Trophoblast cell (in vitro differentiated cells and primary cell): ENCODE measurements around the gene THSD1.

Experiments
- DNase-seq, 2 donors: peaks; one replicate each; pipeline ENCODE4 v3.0.0-alpha.2; 2016
- H2AFZ ChIP-seq: 2 replicates; pipeline ENCODE4 v1.6.1; 2013; ENCODE audit warnings: low read length, moderate library complexity, mild to moderate bottlenecking; ENCODE audit not compliant: insufficient read depth, poor library complexity
- H2AK5ac ChIP-seq: 2 replicates; pipeline ENCODE4 v1.6.1; 2013; ENCODE audit warnings: mild to moderate bottlenecking, low read length
- H2BK120ac ChIP-seq: 2 replicates; pipeline ENCODE4 v1.6.1; 2013; ENCODE audit warnings: low read length, mild to moderate bottlenecking, moderate library complexity; ENCODE audit not compliant: insufficient read depth, poor library complexity
- H2BK12ac ChIP-seq: 2 replicates; pipeline ENCODE4 v1.6.1; 2013; ENCODE audit warnings: mild to moderate bottlenecking, low read length, moderate library complexity
- H2BK5ac ChIP-seq: 2 replicates; pipeline ENCODE4 v1.6.1; 2013; ENCODE audit warnings: low read length, low read depth, moderate library complexity, mild to moderate bottlenecking; ENCODE audit not compliant: poor library complexity
- H3K14ac ChIP-seq: 2 replicates; pipeline ENCODE4 v1.6.1; 2013; ENCODE audit warnings: mild to moderate bottlenecking, low read length
- H3K18ac ChIP-seq: 2 replicates; pipeline ENCODE4 v1.6.1; 2013; ENCODE audit warnings: mild to moderate bottlenecking, low read length
- H3K23ac ChIP-seq: 2 replicates; pipeline ENCODE4 v1.6.1; 2013; ENCODE audit warnings: low read length
- H3K27ac ChIP-seq: 2 replicates; pipeline ENCODE4 v1.5.1; 2013; ENCODE audit warnings: low read depth, mild to moderate bottlenecking, inconsistent platforms, low read length, moderate library complexity
- H3K27me3 ChIP-seq: 2 replicates; pipeline ENCODE4 v1.6.1; 2013; ENCODE audit warnings: inconsistent platforms, mild to moderate bottlenecking, low read length, moderate library complexity; ENCODE audit not compliant: insufficient read depth
- H3K36me3 ChIP-seq, 2 experiments: 1 replicate in 1 of 2; 2 replicates in 1 of 2; pipeline ENCODE4 v1.6.1; 2013; ENCODE audit warnings: low read length in 2 of 2, mild to moderate bottlenecking in 2 of 2, moderate library complexity in 1 of 2; ENCODE audit not compliant: insufficient read depth in 2 of 2, control insufficient read depth in 1 of 2
- H3K4ac ChIP-seq: 2 replicates; pipeline ENCODE4 v1.6.1; 2013; ENCODE audit warnings: low read depth, mild to moderate bottlenecking, low read length, moderate library complexity
- H3K4me1 ChIP-seq, 2 experiments: 1 replicate in 1 of 2; 2 replicates in 1 of 2; pipeline ENCODE4 v1.6.1; 2013; ENCODE audit warnings: low read length in 2 of 2, mild to moderate bottlenecking in 2 of 2, moderate library complexity in 1 of 2; ENCODE audit not compliant: insufficient read depth in 2 of 2, control insufficient read depth in 1 of 2
- H3K4me2 ChIP-seq: 2 replicates; pipeline ENCODE4 v1.6.1; 2013; ENCODE audit warnings: inconsistent platforms, mild to moderate bottlenecking, low read length, moderate library complexity
- H3K4me3 ChIP-seq: 2 replicates; pipeline ENCODE4 v1.5.1; 2013; ENCODE audit warnings: mild to moderate bottlenecking, low read depth, low read length, inconsistent platforms
- H3K79me1 ChIP-seq: one replicate; pipeline ENCODE4 v1.6.1; 2013; ENCODE audit warnings: low read length
- H3K79me2 ChIP-seq: 2 replicates; pipeline ENCODE4 v1.6.1; 2013; ENCODE audit warnings: low read length, mild to moderate bottlenecking; ENCODE audit not compliant: control insufficient read depth, insufficient read depth, poor library complexity
- H3K9ac ChIP-seq: 2 replicates; pipeline ENCODE4 v1.6.1; 2013; ENCODE audit warnings: mild to moderate bottlenecking, low read length
- H3K9me3 ChIP-seq: 2 replicates; pipeline ENCODE4 v1.6.1; 2013; ENCODE audit warnings: low read depth, mild to moderate bottlenecking, control low read depth, inconsistent platforms, low read length; ENCODE audit not compliant: insufficient read depth
- H4K12ac ChIP-seq: 2 replicates; pipeline ENCODE4 v1.6.1; 2013; ENCODE audit warnings: low read depth, mild to moderate bottlenecking, low read length, moderate library complexity
- H4K8ac ChIP-seq: 2 replicates; pipeline ENCODE4 v1.6.1; 2013; ENCODE audit warnings: low read depth, mild to moderate bottlenecking, low read length, moderate library complexity
- H4K91ac ChIP-seq: one replicate; pipeline ENCODE4 v1.6.1; 2013; ENCODE audit warnings: low read depth, mild to moderate bottlenecking, low read length, moderate library complexity
- WGBS: extraction: QIAGEN DNeasy Blood & Tissue Kit; methylation state at CpG from one replicate; pipeline ENCODE4 v1.1.7; 2013; ENCODE audit warnings: missing lambda C conversion rate; ENCODE audit not compliant: insufficient read length, insufficient coverage; ENCODE audit errors: extremely low coverage; 5-methylcytosine and 5-hydroxymethylcytosine counted together

The THSD1 gene

GRCh38 chr13:52432456-52432855 lies 26.5 kb upstream of the THSD1 start:
- no peak overlapping the region for H2AFZ ChIP-seq
- H4K91ac ChIP-seq = no peak overlapping the region
- H3K4ac ChIP-seq = no peak overlapping the region
- H3K18ac ChIP-seq = no peak overlapping the region
- no peaks in the 10 kb centered on the region for H3K79me1 ChIP-seq
- H3K9me3 ChIP-seq = no peaks in the 10 kb centered on the region
- H3K4me3 ChIP-seq = no peak overlapping the region
- DNase-seq = no peak
- no peak overlapping the region for H3K14ac ChIP-seq
- no peak overlapping the region for H2BK5ac ChIP-seq
- H3K4me1 ChIP-seq = no peaks in the 10 kb centered on the region
- H3K9ac ChIP-seq = no peak overlapping the region
- H3K23ac ChIP-seq = no peak overlapping the region
- WGBS = no CpG with 5 or more reads among the region's 2 CpGs
- H2BK12ac ChIP-seq = no peak overlapping the region
- H2BK120ac ChIP-seq = no peak overlapping the region
- no peak overlapping the region for H3K4me2 ChIP-seq
- H4K12ac ChIP-seq = no peak overlapping the region
- H3K27me3 ChIP-seq = no peaks in the 10 kb centered on the region
- H2AK5ac ChIP-seq = no peak overlapping the region
- no peaks in the 10 kb centered on the region for H3K79me2 ChIP-seq
- no peak overlapping the region for H3K27ac ChIP-seq
- no peak overlapping the region for H4K8ac ChIP-seq
- peaks cover 0 to 4% of the 10 kb centered on the region in 2 experiments for H3K36me3 ChIP-seq

GRCh38 chr13:52428295-52428694 lies 22.3 kb upstream of the THSD1 start:
- H2BK12ac ChIP-seq = no peak overlapping the region
- no peaks in the 10 kb centered on the region for H3K79me1 ChIP-seq
- no peaks in the 10 kb centered on the region for H3K79me2 ChIP-seq
- H3K9ac ChIP-seq = no peak overlapping the region
- no peak overlapping the region for H4K91ac ChIP-seq
- H3K18ac ChIP-seq = no peak overlapping the region
- H3K14ac ChIP-seq = no peak overlapping the region
- no peak overlapping the region for H4K12ac ChIP-seq
- H2BK5ac ChIP-seq = no peak overlapping the region
- H3K23ac ChIP-seq = no peak overlapping the region
- no peak overlapping the region for H3K4me2 ChIP-seq
- peak; percentile 37 to 76 for DNase-seq
- H2BK120ac ChIP-seq = no peak overlapping the region
- H2AK5ac ChIP-seq = no peak overlapping the region
- no peaks in the 10 kb centered on the region for H3K27me3 ChIP-seq
- no peak overlapping the region for H3K4me3 ChIP-seq
- H3K27ac ChIP-seq = no peak overlapping the region
- H3K4me1 ChIP-seq = no peaks in the 10 kb centered on the region
- no peak overlapping the region for H4K8ac ChIP-seq
- H2AFZ ChIP-seq = no peak overlapping the region
- H3K36me3 ChIP-seq = peaks cover 3 to 5% of the 10 kb centered on the region in 2 experiments
- no peak overlapping the region for H3K4ac ChIP-seq
- H3K9me3 ChIP-seq = no peaks in the 10 kb centered on the region
- WGBS = no CpG with 5 or more reads among the region's 2 CpGs

GRCh38 chr13:52421216-52421615 lies 15.2 kb upstream of the THSD1 start:
- Histone ChIP-seq H3K36me3 (peaks cover 12 to 14% of the 10 kb centered on the region in 2 experiments), H2BK5ac (no peak overlapping the region), H3K23ac (no peak overlapping the region), H3K27ac (no peak overlapping the region), H3K18ac (no peak overlapping the region), H2BK12ac (no peak overlapping the region), H3K79me2 (no peaks in the 10 kb centered on the region), H2AFZ (no peak overlapping the region), H2AK5ac (no peak overlapping the region), H4K12ac (no peak overlapping the region), H3K4me3 (no peak overlapping the region), H3K4me1 (no peaks in the 10 kb centered on the region), H3K27me3 (no peaks in the 10 kb centered on the region), H3K14ac (no peak overlapping the region), H3K79me1 (no peaks in the 10 kb centered on the region), H4K91ac (no peak overlapping the region), H2BK120ac (no peak overlapping the region), H4K8ac (no peak overlapping the region), H3K4ac (no peak overlapping the region), H3K9me3 (no peaks in the 10 kb centered on the region), H3K4me2 (no peak overlapping the region), H3K9ac (no peak overlapping the region)
- no peak for DNase-seq
- WGBS = no CpG with 5 or more reads among the region's 3 CpGs

- no peak overlapping the region for H3K4me3 ChIP-seq
- no peak overlapping the region for H2AK5ac ChIP-seq
- H3K27me3 ChIP-seq = no peaks in the 10 kb centered on the region
- H2BK5ac ChIP-seq = no peak overlapping the region
- H3K4ac ChIP-seq = no peak overlapping the region
- H3K18ac ChIP-seq = no peak overlapping the region
- no peak overlapping the region for H3K4me2 ChIP-seq
- no peak overlapping the region for H3K23ac ChIP-seq
- H2BK12ac ChIP-seq = no peak overlapping the region
- no peak overlapping the region for H3K14ac ChIP-seq
- H4K91ac ChIP-seq = peak overlapping the region; percentile 5
- no peak overlapping the region for H3K27ac ChIP-seq
- H3K79me2 ChIP-seq = no peaks in the 10 kb centered on the region
- H4K8ac ChIP-seq = no peak overlapping the region
- H3K9me3 ChIP-seq = no peaks in the 10 kb centered on the region
- H2BK120ac ChIP-seq = no peak overlapping the region
- no peak overlapping the region for H2AFZ ChIP-seq
- H3K79me1 ChIP-seq = no peaks in the 10 kb centered on the region
- H3K36me3 ChIP-seq = peaks cover 12 to 14% of the 10 kb centered on the region in 2 experiments
- no peak for DNase-seq
- H4K12ac ChIP-seq = no peak overlapping the region
- H3K4me1 ChIP-seq = no peaks in the 10 kb centered on the region
- no CpG with 5 or more reads among the region's 1 CpG for WGBS
- no peak overlapping the region for H3K9ac ChIP-seq
Observed at GRCh38 chr13:52419080-52419479, 13.1 kb upstream of the THSD1 start.
